ENCODE data around the gene ATRIP.

GRCh38 chr3:48469046-48469915 lies 22.7 kb downstream of the ATRIP start:
- TF ChIP-seq, protein P1, sequence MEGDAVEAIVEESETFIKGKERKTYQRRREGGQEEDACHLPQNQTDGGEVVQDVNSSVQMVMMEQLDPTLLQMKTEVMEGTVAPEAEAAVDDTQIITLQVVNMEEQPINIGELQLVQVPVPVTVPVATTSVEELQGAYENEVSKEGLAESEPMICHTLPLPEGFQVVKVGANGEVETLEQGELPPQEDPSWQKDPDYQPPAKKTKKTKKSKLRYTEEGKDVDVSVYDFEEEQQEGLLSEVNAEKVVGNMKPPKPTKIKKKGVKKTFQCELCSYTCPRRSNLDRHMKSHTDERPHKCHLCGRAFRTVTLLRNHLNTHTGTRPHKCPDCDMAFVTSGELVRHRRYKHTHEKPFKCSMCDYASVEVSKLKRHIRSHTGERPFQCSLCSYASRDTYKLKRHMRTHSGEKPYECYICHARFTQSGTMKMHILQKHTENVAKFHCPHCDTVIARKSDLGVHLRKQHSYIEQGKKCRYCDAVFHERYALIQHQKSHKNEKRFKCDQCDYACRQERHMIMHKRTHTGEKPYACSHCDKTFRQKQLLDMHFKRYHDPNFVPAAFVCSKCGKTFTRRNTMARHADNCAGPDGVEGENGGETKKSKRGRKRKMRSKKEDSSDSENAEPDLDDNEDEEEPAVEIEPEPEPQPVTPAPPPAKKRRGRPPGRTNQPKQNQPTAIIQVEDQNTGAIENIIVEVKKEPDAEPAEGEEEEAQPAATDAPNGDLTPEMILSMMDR (IDR thresholded peaks at IDR 0.05; ENCODE audit: low read depth, low read length), result no peak
- TF ChIP-seq, protein P2, sequence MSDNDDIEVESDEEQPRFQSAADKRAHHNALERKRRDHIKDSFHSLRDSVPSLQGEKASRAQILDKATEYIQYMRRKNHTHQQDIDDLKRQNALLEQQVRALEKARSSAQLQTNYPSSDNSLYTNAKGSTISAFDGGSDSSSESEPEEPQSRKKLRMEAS (IDR thresholded peaks at IDR 0.05; ENCODE audit: low read depth, low read length), result no peak
- TF ChIP-seq POLR2A (IDR thresholded peaks at IDR 0.05; ENCODE audit: extremely low read depth, insufficient read length), result no peak
- TF ChIP-seq MYC (IDR thresholded peaks at IDR 0.05; ENCODE audit: low read depth, low read length), result no peak

Measured in NB4 (cell line).